ENCODE results near the gene ZFYVE21. TPM values are rescaled to one million over a fixed set of nuclear protein-coding genes. Genes with fewer than 3 reads are reported as not detected.

ZFYVE21 gene
- total RNA-seq, 1 experiment from 2014 or later = 49.7 TPM

DNA sequence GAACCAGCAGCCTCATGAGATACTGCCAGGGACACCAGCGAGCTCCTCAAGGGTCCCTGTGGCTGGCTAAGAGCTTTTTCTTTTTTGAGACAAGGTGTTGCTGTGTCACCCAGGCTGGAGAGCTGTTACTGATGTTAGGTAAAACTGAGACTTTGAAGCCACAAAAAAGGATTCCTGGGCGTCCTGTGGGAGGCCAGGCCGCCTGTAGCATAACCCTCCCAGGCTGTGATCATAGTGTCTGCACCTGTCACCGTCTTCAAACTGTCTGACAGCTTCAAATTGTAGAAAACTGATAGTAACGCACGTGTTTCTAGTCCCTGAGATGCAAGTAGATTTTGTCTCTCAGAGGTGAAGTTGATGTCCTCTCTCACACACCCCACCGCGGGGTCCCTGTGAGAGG, 4.1 kb downstream of the ZFYVE21 start:
- Histone ChIP-seq H3K23me2 (ENCODE audit: insufficient read length, low read depth, low read length, poor library complexity, severe bottlenecking) (no peaks in the 10 kb centered on the region), H3K9ac (ENCODE audit: extremely low read depth, insufficient read length, low read length) (no peak overlapping the region), H3K14ac (ENCODE audit: insufficient read depth, low read length) (no peak overlapping the region), H4K91ac (ENCODE audit: insufficient read length, low read depth, low read length) (no peak overlapping the region), H3K9me3 (ENCODE audit: control insufficient read depth, low read depth, low read length) (no peaks in the 10 kb centered on the region), H2AFZ (ENCODE audit: low read length) (no peak overlapping the region), H2BK5ac (ENCODE audit: insufficient read length, low read length) (no peak overlapping the region), H3K79me2 (ENCODE audit: insufficient read depth, low read length) (no peaks in the 10 kb centered on the region; the same call in 1 of the 2 replicates), H2BK20ac (ENCODE audit: low read depth, low read length, poor library complexity, severe bottlenecking) (no peak overlapping the region), H2BK120ac (ENCODE audit: low read depth, low read length, poor library complexity, severe bottlenecking) (no peak overlapping the region), H4K8ac (replicated peaks; ENCODE audit: insufficient read length, low read depth, low read length) (no peak overlapping the region), H3K18ac (ENCODE audit: insufficient read length, low read depth, low read length) (no peak overlapping the region), H3K79me1 (ENCODE audit: insufficient read depth, low read depth, low read length, poor library complexity, severe bottlenecking) (peaks cover 9% of the 10 kb centered on the region), H3K27me3 (ENCODE audit: insufficient read depth, low read length) (no peaks in the 10 kb centered on the region), H2AK5ac (ENCODE audit: insufficient read length, low read length) (no peak overlapping the region), H2BK12ac (ENCODE audit: insufficient read length, low read depth, low read length) (no peak overlapping the region), H3T11ph (ENCODE audit: low read length) (no peak overlapping the region), H3K4me1 (ENCODE audit: insufficient read depth, low read length) (no peaks in the 10 kb centered on the region; the same call in 1 of the 2 replicates), H3K56ac (ENCODE audit: insufficient read length, low read depth, low read length) (no peak overlapping the region), H3K4ac (ENCODE audit: low read depth, low read length) (no peak overlapping the region), H4K20me1 (ENCODE audit: control insufficient read depth, insufficient read depth, insufficient read length) (no peaks in the 10 kb centered on the region), H3K4me2 (ENCODE audit: insufficient read depth, insufficient read length, low read length) (no peak overlapping the region), H3K27ac (ENCODE audit: insufficient read length, low read depth, low read length) (no peak overlapping the region), H2BK15ac (ENCODE audit: low read depth, low read length) (no peak overlapping the region), H4K5ac (ENCODE audit: insufficient read length, low read depth, low read length) (no peak overlapping the region), H3K23ac (ENCODE audit: insufficient read length, low read depth, low read length) (no peak overlapping the region)
- Mint-ChIP-seq H3K4me3 (no peak overlapping the region), H3K9me3 (no peaks in the 10 kb centered on the region), H3K4me1 (peaks cover 13 to 19% of the 10 kb centered on the region in 2 experiments), H3K27ac (no peak overlapping the region), H3K36me3 (ENCODE audit: insufficient read depth in 1 of 3, low read depth in 3 of 3) (peaks cover 4 to 5% (median 5%) of the 10 kb centered on the region in 3 experiments; a peak in 4 of 7 replicates), H3K27me3 (ENCODE audit: low read depth) (no peaks in the 10 kb centered on the region; the same call in 1 of the 2 replicates)
- TF ChIP-seq, protein P1, sequence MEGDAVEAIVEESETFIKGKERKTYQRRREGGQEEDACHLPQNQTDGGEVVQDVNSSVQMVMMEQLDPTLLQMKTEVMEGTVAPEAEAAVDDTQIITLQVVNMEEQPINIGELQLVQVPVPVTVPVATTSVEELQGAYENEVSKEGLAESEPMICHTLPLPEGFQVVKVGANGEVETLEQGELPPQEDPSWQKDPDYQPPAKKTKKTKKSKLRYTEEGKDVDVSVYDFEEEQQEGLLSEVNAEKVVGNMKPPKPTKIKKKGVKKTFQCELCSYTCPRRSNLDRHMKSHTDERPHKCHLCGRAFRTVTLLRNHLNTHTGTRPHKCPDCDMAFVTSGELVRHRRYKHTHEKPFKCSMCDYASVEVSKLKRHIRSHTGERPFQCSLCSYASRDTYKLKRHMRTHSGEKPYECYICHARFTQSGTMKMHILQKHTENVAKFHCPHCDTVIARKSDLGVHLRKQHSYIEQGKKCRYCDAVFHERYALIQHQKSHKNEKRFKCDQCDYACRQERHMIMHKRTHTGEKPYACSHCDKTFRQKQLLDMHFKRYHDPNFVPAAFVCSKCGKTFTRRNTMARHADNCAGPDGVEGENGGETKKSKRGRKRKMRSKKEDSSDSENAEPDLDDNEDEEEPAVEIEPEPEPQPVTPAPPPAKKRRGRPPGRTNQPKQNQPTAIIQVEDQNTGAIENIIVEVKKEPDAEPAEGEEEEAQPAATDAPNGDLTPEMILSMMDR (conservative IDR thresholded peaks at IDR 0.05) = no peak
- no CpG with 5 or more reads among the region's 8 CpGs for WGBS (ENCODE audit: extremely low coverage, insufficient read length, low lambda C conversion rate)
- DNase-seq = no peak
